Brain microvascular endothelial cell (primary cell): ENCODE results near the gene TET2.

Source experiments
- DNase-seq: peaks from one replicate; pipeline ENCODE4 v3.0.0-alpha.2; 2020
- H3K27ac ChIP-seq: fragments of 250-450 bp; sonication (Bioruptor Pico); 2 replicates; pipeline ENCODE4 v1.5.1; 2020; ENCODE audit warnings: mild to moderate bottlenecking, moderate library complexity
- H3K27me3 ChIP-seq: fragments of 250-450 bp; sonication (Bioruptor Pico); replicated peaks from 2 replicates; pipeline ENCODE4 v1.5.1; 2020; ENCODE audit warnings: mild to moderate bottlenecking
- H3K36me3 ChIP-seq: fragments of 250-450 bp; sonication (Bioruptor Pico); replicated peaks from 2 replicates; pipeline ENCODE4 v1.5.1; 2020; ENCODE audit warnings: mild to moderate bottlenecking
- H3K4me3 ChIP-seq: 2 replicates; pipeline ENCODE4 v1.5.1; 2011; ENCODE audit warnings: low read depth, mild to moderate bottlenecking, control low read depth, low read length, moderate library complexity
- CTCF ChIP-seq: IDR thresholded peaks from 2 replicates; pipeline ENCODE4 v1.5.1; 2011; ENCODE audit warnings: low read depth, mild to moderate bottlenecking, moderate library complexity, low read length, control low read depth, inconsistent platforms; ENCODE audit errors: missing control alignments
- in situ Hi-C: cut with HindIII; loops from 2 replicates; pipeline ENCODE4 v1.10.0; 2017; ENCODE audit warnings: low sequenced_read_pairs, low pct_ligation_motif_present

Gene TET2

GRCh38 chr4:105112274-105112673, 34.4 kb upstream of the TET2 start:
- no peak for TF ChIP-seq CTCF
- Histone ChIP-seq H3K4me3 (no peak overlapping the region), H3K27me3 (no peaks in the 10 kb centered on the region), H3K27ac (no peak overlapping the region), H3K36me3 (no peaks in the 10 kb centered on the region)
- no peak for DNase-seq
- in situ Hi-C loops = no loop called here

GRCh38 chr4:105113800-105114199, 32.9 kb upstream of the TET2 start:
- H3K36me3 ChIP-seq = no peaks in the 10 kb centered on the region
- no peak overlapping the region for H3K4me3 ChIP-seq
- DNase-seq = no peak
- H3K27me3 ChIP-seq = no peaks in the 10 kb centered on the region
- no peak overlapping the region for H3K27ac ChIP-seq
- TF ChIP-seq CTCF = no peak
- in situ Hi-C loops = no loop called here

- Histone ChIP-seq H3K4me3 (no peak overlapping the region), H3K27ac (no peak overlapping the region), H3K36me3 (no peaks in the 10 kb centered on the region), H3K27me3 (no peaks in the 10 kb centered on the region)
- in situ Hi-C loops = no loop called here
- DNase-seq = no peak
- no peak for TF ChIP-seq CTCF
Measured at GRCh38 chr4:105116616-105117319, 29.9 kb upstream of the TET2 start.

- no peak for DNase-seq
- H3K4me3 ChIP-seq = no peak overlapping the region
- no peak for TF ChIP-seq CTCF
- H3K36me3 ChIP-seq = no peaks in the 10 kb centered on the region
- in situ Hi-C loops = no loop called here
- H3K27me3 ChIP-seq = no peaks in the 10 kb centered on the region
- no peak overlapping the region for H3K27ac ChIP-seq
Measured at GRCh38 chr4:105119356-105119755, 27.3 kb upstream of the TET2 start.

- Histone ChIP-seq H3K27ac (no peak overlapping the region), H3K36me3 (no peaks in the 10 kb centered on the region), H3K27me3 (no peaks in the 10 kb centered on the region), H3K4me3 (no peak overlapping the region)
- DNase-seq = no peak
- no peak for TF ChIP-seq CTCF
- in situ Hi-C loops = no loop called here
Measured at GRCh38 chr4:105120626-105121025, 26.1 kb upstream of the TET2 start.

GRCh38 chr4:105122350-105122749, 24.3 kb upstream of the TET2 start:
- no peak for TF ChIP-seq CTCF
- DNase-seq = peak; percentile 58
- in situ Hi-C loops = no loop called here
- Histone ChIP-seq H3K27me3 (no peaks in the 10 kb centered on the region), H3K4me3 (no peak overlapping the region), H3K27ac (no peak overlapping the region), H3K36me3 (no peaks in the 10 kb centered on the region)
